ENCODE results near the gene C10orf105. TPM values are rescaled to one million over a fixed set of nuclear protein-coding genes. Genes with fewer than 3 reads are reported as not detected.

Gene C10orf105
- total RNA-seq, 2 experiments from 2014 or later: 0.09 to 0.15 TPM

DNA sequence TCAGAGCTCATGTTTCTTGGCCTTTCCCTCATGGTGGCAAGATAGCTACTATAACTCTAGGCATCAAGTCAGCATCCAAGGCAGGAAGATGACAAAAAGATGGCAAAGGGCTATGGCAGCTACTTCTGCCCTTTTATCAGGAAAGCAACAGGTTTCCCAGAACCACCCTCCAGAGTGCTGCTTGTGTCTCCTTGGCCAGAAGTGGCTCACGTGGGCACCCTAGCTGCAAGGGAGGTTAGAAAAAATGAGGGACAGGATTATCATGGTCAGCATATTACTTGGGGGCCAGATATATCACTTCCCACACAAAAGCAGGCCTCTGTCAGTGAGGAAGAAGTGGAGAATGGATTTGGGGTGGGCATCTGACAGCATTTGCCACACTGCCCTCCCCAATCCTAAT, 24.3 kb upstream of the C10orf105 start:
- Histone ChIP-seq H3K4me2 (ENCODE audit: low read length) (no peak overlapping the region), H3K4me3 (ENCODE audit: low read depth, low read length, poor library complexity, severe bottlenecking) (no peak overlapping the region), H3K9me3 (ENCODE audit: low read length) (no peaks in the 10 kb centered on the region), H3K36me3 (ENCODE audit: insufficient read depth, low read length) (no peaks in the 10 kb centered on the region), H3K9me2 (ENCODE audit: insufficient read depth, low read length) (no peaks in the 10 kb centered on the region), H2AFZ (ENCODE audit: low read length) (no peak overlapping the region), H3K79me2 (ENCODE audit: insufficient read depth, low read depth, low read length) (no peaks in the 10 kb centered on the region), H3K4me1 (ENCODE audit: insufficient read depth, low read length, poor library complexity, severe bottlenecking) (peaks cover 31% of the 10 kb centered on the region), H3K27ac (ENCODE audit: low read depth, low read length, poor library complexity, severe bottlenecking) (no peak overlapping the region), H4K20me1 (ENCODE audit: insufficient read depth, low read length) (no peaks in the 10 kb centered on the region)
- ChIA-PET CTCF (ENCODE audit: unreplicated experiment) (no interaction called here), POLR2A (interaction anchor here (0.5 to 1.6 kb wide), 2 partner anchors 13 to 1049 kb away, joined by 3 to 9 read pairs; no protein-coding TSS in a partner anchor)
- no TSS peak for BruUV-seq (replicated peaks)
- TF ChIP-seq, protein P1, sequence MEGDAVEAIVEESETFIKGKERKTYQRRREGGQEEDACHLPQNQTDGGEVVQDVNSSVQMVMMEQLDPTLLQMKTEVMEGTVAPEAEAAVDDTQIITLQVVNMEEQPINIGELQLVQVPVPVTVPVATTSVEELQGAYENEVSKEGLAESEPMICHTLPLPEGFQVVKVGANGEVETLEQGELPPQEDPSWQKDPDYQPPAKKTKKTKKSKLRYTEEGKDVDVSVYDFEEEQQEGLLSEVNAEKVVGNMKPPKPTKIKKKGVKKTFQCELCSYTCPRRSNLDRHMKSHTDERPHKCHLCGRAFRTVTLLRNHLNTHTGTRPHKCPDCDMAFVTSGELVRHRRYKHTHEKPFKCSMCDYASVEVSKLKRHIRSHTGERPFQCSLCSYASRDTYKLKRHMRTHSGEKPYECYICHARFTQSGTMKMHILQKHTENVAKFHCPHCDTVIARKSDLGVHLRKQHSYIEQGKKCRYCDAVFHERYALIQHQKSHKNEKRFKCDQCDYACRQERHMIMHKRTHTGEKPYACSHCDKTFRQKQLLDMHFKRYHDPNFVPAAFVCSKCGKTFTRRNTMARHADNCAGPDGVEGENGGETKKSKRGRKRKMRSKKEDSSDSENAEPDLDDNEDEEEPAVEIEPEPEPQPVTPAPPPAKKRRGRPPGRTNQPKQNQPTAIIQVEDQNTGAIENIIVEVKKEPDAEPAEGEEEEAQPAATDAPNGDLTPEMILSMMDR (conservative IDR thresholded peaks at IDR 0.05; ENCODE audit: low read length): no peak
- no peak for TF ChIP-seq EZH2phosphoT487 (IDR thresholded peaks at IDR 0.05; ENCODE audit: borderline replicate concordance, low read depth, low read length)
- intact Hi-C loops (cut with micrococcal nuclease; ENCODE audit: unreplicated experiment): no loop called here
- no peak for DNase-seq (ENCODE audit: low spot score)

DNA sequence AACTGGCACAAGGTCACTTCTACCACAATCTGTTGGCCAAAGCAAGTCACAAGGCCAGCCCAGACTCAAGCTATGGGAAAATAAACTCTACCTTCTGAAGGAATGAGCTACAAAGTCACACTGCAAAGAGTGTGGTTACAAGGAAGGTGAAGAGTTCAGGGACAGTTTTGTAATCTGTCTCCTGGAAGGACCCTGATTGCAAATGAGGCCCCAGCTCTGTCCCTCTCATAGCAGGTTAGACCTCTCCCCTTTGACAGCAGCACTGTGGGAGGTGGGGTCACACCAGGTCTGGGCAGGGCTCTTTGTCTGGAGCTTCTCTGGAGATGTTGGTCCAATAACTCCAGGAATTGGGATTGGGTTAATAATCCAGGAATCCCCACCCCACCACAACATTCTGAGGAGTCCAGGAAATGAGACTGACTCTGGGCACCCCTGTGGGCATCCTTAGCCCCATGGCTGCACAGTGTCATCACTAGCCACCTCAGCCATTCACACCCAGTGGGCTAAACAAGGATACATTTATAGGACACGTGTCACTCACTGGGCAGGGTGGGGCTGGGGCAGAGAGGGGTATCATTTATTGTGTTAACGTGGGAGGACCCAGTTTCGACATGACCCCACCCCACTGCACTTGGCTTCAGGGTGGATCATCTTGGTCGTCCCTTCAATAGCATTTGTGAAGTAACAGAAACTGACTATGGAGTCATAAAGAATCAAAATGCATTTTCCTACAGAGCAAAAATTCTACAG, 23.7 kb upstream of the C10orf105 start:
- Histone ChIP-seq H3K27ac (ENCODE audit: low read depth, low read length, poor library complexity, severe bottlenecking) (no peak overlapping the region), H3K36me3 (ENCODE audit: insufficient read depth, low read length) (no peaks in the 10 kb centered on the region), H3K4me2 (ENCODE audit: low read length) (no peak overlapping the region), H3K9me2 (ENCODE audit: insufficient read depth, low read length) (no peaks in the 10 kb centered on the region), H3K79me2 (ENCODE audit: insufficient read depth, low read depth, low read length) (no peaks in the 10 kb centered on the region), H4K20me1 (ENCODE audit: insufficient read depth, low read length) (no peaks in the 10 kb centered on the region), H2AFZ (ENCODE audit: low read length) (no peak overlapping the region), H3K4me3 (ENCODE audit: low read depth, low read length, poor library complexity, severe bottlenecking) (no peak overlapping the region), H3K4me1 (ENCODE audit: insufficient read depth, low read length, poor library complexity, severe bottlenecking) (peaks cover 25% of the 10 kb centered on the region), H3K9me3 (ENCODE audit: low read length) (no peaks in the 10 kb centered on the region)
- intact Hi-C loops (cut with micrococcal nuclease; ENCODE audit: unreplicated experiment): no loop called here
- BruUV-seq (replicated peaks): no TSS peak
- TF ChIP-seq, protein P1 (conservative IDR thresholded peaks at IDR 0.05; ENCODE audit: low read length): no peak
- TF ChIP-seq EZH2phosphoT487 (IDR thresholded peaks at IDR 0.05; ENCODE audit: borderline replicate concordance, low read depth, low read length): no peak
- ChIA-PET POLR2A (interaction anchor here (0.5 to 1.6 kb wide), 3 partner anchors 13 to 1050 kb away, joined by 3 to 9 read pairs (median 3); no protein-coding TSS in a partner anchor), CTCF (ENCODE audit: unreplicated experiment) (no interaction called here)
- no peak for DNase-seq (ENCODE audit: low spot score)

Data from OCI-LY7 (cell line).